GM12878 (cell line): Measurements from ENCODE around the gene SIT1. TPM values are rescaled to one million over a fixed set of nuclear protein-coding genes. Genes with fewer than 3 reads are reported as not detected.
A peak's percentile ranks its signal among the peaks of the same experiment; 100 is the strongest.

Experiments used
- ATAC-seq: fragments of 200-7000 bp; cut with Tn5 transposase; 3 replicates; pipeline ENCODE4 v1.9.1; 2020; ENCODE audit warnings: mild to moderate bottlenecking, moderate library complexity
- BruUV-seq: library from RNA; stranded (reverse); fragments of 400-500 nt; replicated peaks from 2 replicates; lab custom pipeline; 2021; lab: Mats Ljungman, UMichigan
- CTCF ChIA-PET: fragments of 300-600 bp; sonication (Branson Sonifier 250); formaldehyde crosslinking; extraction: SDS; loops from one replicate; lab custom pipeline; 2021; ENCODE audit warnings: inconsistent platforms; lab: Yijun Ruan, JAX
- POLR2A ChIA-PET: fragments of 350-600 bp; formaldehyde crosslinking; extraction: SDS; loops from one replicate; lab custom pipeline; 2021; ENCODE audit warnings: inconsistent platforms; lab: Charles Lee
- RAD21 ChIA-PET: fragments of 300-600 bp; sonication (Branson Sonifier 250); formaldehyde crosslinking; loops from one replicate; lab custom pipeline; 2023; ENCODE audit warnings: antibody characterized with exemption; ENCODE audit not compliant: unreplicated experiment; lab: Charles Lee
- SMC1A ChIA-PET: fragments of 300-600 bp; sonication (Branson Sonifier 250); formaldehyde crosslinking; loops from one replicate; lab custom pipeline; 2023; ENCODE audit not compliant: unreplicated experiment, uncharacterized antibody; lab: Charles Lee
- DNase-seq: peaks from one replicate; pipeline ENCODE4 v3.0.0-alpha.2; 2011; ENCODE audit warnings: low read depth, low spot score
- FAIRE-seq: peaks from 3 replicates; lab custom pipeline; 2011; peaks lifted over from hg19 to GRCh38; lab: Jason Lieb, UNC
- H2AFZ ChIP-seq: 2 replicates; pipeline ENCODE4 v1.6.0; 2011; ENCODE audit warnings: low read depth, low read length, control low read depth; ENCODE audit not compliant: control insufficient read depth
- H3K27ac ChIP-seq: 2 replicates; pipeline ENCODE4 v1.5.1; 2011; ENCODE audit warnings: control low read depth; ENCODE audit not compliant: control insufficient read depth, insufficient read depth
- H3K27me3 ChIP-seq, 2 experiments: replicated peaks in 1 of 2; 2 replicates each; pipeline versions ENCODE4 v1.6.0 to v1.6.1; 2011; ENCODE audit warnings: low read length in 1 of 2; ENCODE audit not compliant: control insufficient read depth in 2 of 2, insufficient read depth in 2 of 2
- H3K36me3 ChIP-seq, 2 experiments: 2 replicates each; pipeline ENCODE4 v1.5.1; 2011; ENCODE audit warnings: low read length in 1 of 2; ENCODE audit not compliant: control insufficient read depth in 2 of 2, insufficient read depth in 2 of 2
- H3K4me1 ChIP-seq: 2 replicates; pipeline ENCODE4 v1.6.1; 2011; ENCODE audit warnings: mild to moderate bottlenecking, low read length, moderate library complexity, mixed read lengths; ENCODE audit not compliant: control insufficient read depth, insufficient read depth
- H3K4me2 ChIP-seq: 2 replicates; pipeline ENCODE4 v1.6.0; 2011; ENCODE audit warnings: control low read depth; ENCODE audit not compliant: control insufficient read depth, insufficient read depth
- H3K4me3 ChIP-seq: fragments of 200-600 bp; sonication (generic); 2 replicates; pipeline ENCODE4 v1.5.1; 2016
- H3K79me2 ChIP-seq: 2 replicates; pipeline ENCODE4 v1.6.0; 2011; ENCODE audit warnings: low read length; ENCODE audit not compliant: control insufficient read depth, insufficient read depth
- H3K9ac ChIP-seq: 2 replicates; pipeline ENCODE4 v1.8.0; 2011; ENCODE audit warnings: low read length, control low read depth, mixed read lengths; ENCODE audit not compliant: control insufficient read depth, insufficient read depth
- H3K9me3 ChIP-seq: replicated peaks from 3 replicates; pipeline ENCODE4 v1.5.1; 2011; ENCODE audit warnings: mild to moderate bottlenecking, low read length; ENCODE audit not compliant: control insufficient read depth, insufficient read depth
- H4K20me1 ChIP-seq: 2 replicates; pipeline ENCODE4 v1.6.0; 2011; ENCODE audit not compliant: control insufficient read depth, insufficient read depth
- BACH1 ChIP-seq: fragments of 450-650 bp; IDR thresholded peaks from 2 replicates; pipeline ENCODE4 v1.6.1; 2017; ENCODE audit warnings: mild to moderate bottlenecking, borderline replicate concordance
- CBFB ChIP-seq: IDR thresholded peaks from 2 replicates; pipeline ENCODE4 v1.6.1; 2016; ENCODE audit warnings: antibody characterized with exemption, low read depth
- DPF2 ChIP-seq: fragments of 450-650 bp; IDR thresholded peaks from 2 replicates; pipeline ENCODE4 v1.6.1; 2017; ENCODE audit warnings: mild to moderate bottlenecking
- EZH2 ChIP-seq: IDR thresholded peaks from 2 replicates; pipeline ENCODE4 v1.6.1; 2012; ENCODE audit warnings: low read depth, mild to moderate bottlenecking, control low read depth, inconsistent platforms, low read length, borderline replicate concordance; ENCODE audit not compliant: control insufficient read depth
- GABPA ChIP-seq: IDR thresholded peaks from 2 replicates; pipeline ENCODE4 v1.6.1; 2014; ENCODE audit warnings: antibody characterized with exemption, low read depth, mild to moderate bottlenecking, inconsistent platforms
- MEF2A ChIP-seq: IDR thresholded peaks from 2 replicates; pipeline ENCODE4 v1.6.1; 2011; ENCODE audit warnings: low read depth, mild to moderate bottlenecking, low read length, moderate library complexity; ENCODE audit not compliant: insufficient read depth
- NR2C2 ChIP-seq: IDR thresholded peaks from 2 replicates; pipeline ENCODE4 v1.6.1; 2011; ENCODE audit warnings: borderline replicate concordance, low read depth; ENCODE audit not compliant: control insufficient read depth, insufficient read length
- PAX8 ChIP-seq: fragments of 450-650 bp; IDR thresholded peaks from 2 replicates; pipeline ENCODE4 v1.6.1; 2017; ENCODE audit warnings: mild to moderate bottlenecking, moderate library complexity
- POLR2AphosphoS2 ChIP-seq: IDR thresholded peaks from 2 replicates; pipeline ENCODE4 v1.6.1; 2011; ENCODE audit warnings: low read depth, mild to moderate bottlenecking, low read length, improper control_type of control experiment, moderate library complexity
- REST ChIP-seq: IDR thresholded peaks from 2 replicates; pipeline ENCODE4 v1.6.1; 2012; ENCODE audit warnings: mild to moderate bottlenecking, low read depth, low read length
- SMAD5 ChIP-seq: IDR thresholded peaks from 2 replicates; pipeline ENCODE4 v1.6.1; 2016; ENCODE audit warnings: antibody characterized with exemption, low read depth
- SRF ChIP-seq, 2 experiments: IDR thresholded peaks; 2 replicates each; pipeline ENCODE4 v1.6.1; 2011; ENCODE audit warnings: low read depth in 2 of 2, low read length in 2 of 2, mild to moderate bottlenecking in 1 of 2, moderate library complexity in 1 of 2
- TCF3 ChIP-seq: IDR thresholded peaks from 2 replicates; pipeline ENCODE4 v1.6.1; 2012; ENCODE audit warnings: low read depth, mild to moderate bottlenecking, low read length, borderline replicate concordance; ENCODE audit not compliant: insufficient read depth
- ZBTB11 ChIP-seq: fragments of 450-650 bp; formaldehyde crosslinking; IDR thresholded peaks from 2 replicates; pipeline ENCODE4 v1.5.0; 2022; ENCODE audit warnings: mild to moderate bottlenecking, missing genetic modification characterization
- ZNF622 ChIP-seq: fragments of 450-650 bp; IDR thresholded peaks from 2 replicates; pipeline ENCODE4 v1.6.1; 2017; ENCODE audit warnings: mild to moderate bottlenecking, inconsistent platforms
- WGBS: methylation state at CpG from one replicate; pipeline ENCODE4 v1.1.6; 2016; ENCODE audit warnings: low lambda C conversion rate; ENCODE audit not compliant: insufficient replicate concordance, insufficient coverage; ENCODE audit errors: missing lambda C conversion rate; 5-methylcytosine and 5-hydroxymethylcytosine counted together
- in situ Hi-C: fragments of 300-500 bp; cut with MboI; formaldehyde crosslinking; loops from 9 replicates; pipeline ENCODE4 v1.14.3; 2018; ENCODE audit warnings: mixed read lengths
- intact Hi-C: fragments of 100-400 bp; cut with micrococcal nuclease; formaldehyde crosslinking; loops from one replicate; pipeline ENCODE4 v1.14.2; 2022; ENCODE audit not compliant: unreplicated experiment
- polyA plus RNA-seq, 11 experiments: library from polyadenylated mRNA; depleted of rRNA in 4 of 11; unstranded in 6 of 11; stranded (reverse) in 5 of 11; fragments of >200 nt; fragmentation: Nextera tagmentation in 4 of 11; fragmentation: Illumina TruSeq in 1 of 11; extraction: Ambion mirVana in 4 of 11; extraction: Trizol in 1 of 11; gene quantifications; 1 replicate in 1 of 11; 2 replicates in 10 of 11; pipeline versions ENCODE4 v1.2.1 to v1.2.3, GENCODE V29; 2011 to 2016; ENCODE audit warnings: inconsistent platforms in 2 of 11, missing spikeins in 2 of 11, low read depth in 1 of 11
- total RNA-seq, 4 experiments: library from RNA; depleted of rRNA in 3 of 4; stranded (reverse); fragments of >200 nt in 3 of 4; fragmentation: Illumina TruSeq in 1 of 4; extraction: Trizol in 1 of 4; gene quantifications; 2 replicates each; pipeline versions ENCODE4 v1.2.1 to v1.2.3, GENCODE V29; 2013 to 2021

Gene SIT1
- total and polyA plus RNA-seq, 10 of the 15 experiments (the other 5 are each of a cell fraction or from before 2014, with no cell fraction given), result 0.97 to 137 (median 59.7) TPM

GRCh38 chr9:35691334-35691650 is 40.6 kb upstream of the SIT1 start:
- WGBS, result 40% methylated on average over 10 of the region's 10 CpGs
- Histone ChIP-seq H3K27me3 (no peaks in the 10 kb centered on the region), H4K20me1 (no peaks in the 10 kb centered on the region), H3K9ac (peak overlapping the region; percentile 53; the same call in 1 of the 2 replicates), H3K79me2 (no peaks in the 10 kb centered on the region; the same call in 1 of the 2 replicates), H2AFZ (peak overlapping the region; percentile 62), H3K4me1 (peaks cover 3% of the 10 kb centered on the region; the same call in 1 of the 2 replicates), H3K9me3 (no peaks in the 10 kb centered on the region), H3K4me2 (peak overlapping the region; percentile 90), H3K36me3 (peaks cover 5 to 6% of the 10 kb centered on the region in 2 experiments; a peak in 2 of 4 replicates), H3K27ac (no peak overlapping the region), H3K4me3 (peak overlapping the region; percentile 87; the same call in 1 of the 2 replicates)
- ChIA-PET RAD21 (interaction anchor here (1.2 to 2.0 kb wide), 4 partner anchors 21 to 88 kb away, joined by 3 to 7 read pairs (median 4); no protein-coding TSS in a partner anchor), POLR2A (interaction anchor here (1.1 to 2.7 kb wide), 5 partner anchors 10 to 72 kb away, joined by 3 to 13 read pairs (median 5); partner anchors contain the start of genes CREB3 and TLN1), SMC1A (interaction anchor here (0.6 to 1.4 kb wide), 10 partner anchors 8 to 1394 kb away, joined by 3 to 4 read pairs (median 4); no protein-coding TSS in a partner anchor), CTCF (interaction anchor here (1.4 to 15.2 kb wide), 4 partner anchors 30 to 99 kb away, joined by 3 to 227 read pairs (median 10); partner anchors contain the start of genes ARHGEF39, CCDC107 and RMRP)
- no peak for DNase-seq
- FAIRE-seq, result no peak
- in situ Hi-C loops (no loop called here), intact Hi-C loops (no loop called here)
- no peak; the same call in 1 of the 3 replicates for ATAC-seq
- BruUV-seq, result no TSS peak
- TF ChIP-seq NR2C2 (no peak), EZH2 (no peak), SRF (IDR thresholded peaks at IDR 0.05; ENCODE audit: low read depth in 2 of 2, low read length in 2 of 2) (no peak), POLR2AphosphoS2 (no peak), TCF3 (no peak), SMAD5 (no peak), BACH1 (no peak), GABPA (no peak), REST (no peak), ZNF622 (no peak), CBFB (no peak), DPF2 (no peak), MEF2A (no peak), PAX8 (no peak), ZBTB11 (no peak)
